Measurements from ENCODE around the gene SLC27A6.
"Not testable (repeated sequence)": the region's sequence is repeated elsewhere in the genome, so short reads cannot be mapped to it uniquely, and the experiment has no call there.

DNA sequence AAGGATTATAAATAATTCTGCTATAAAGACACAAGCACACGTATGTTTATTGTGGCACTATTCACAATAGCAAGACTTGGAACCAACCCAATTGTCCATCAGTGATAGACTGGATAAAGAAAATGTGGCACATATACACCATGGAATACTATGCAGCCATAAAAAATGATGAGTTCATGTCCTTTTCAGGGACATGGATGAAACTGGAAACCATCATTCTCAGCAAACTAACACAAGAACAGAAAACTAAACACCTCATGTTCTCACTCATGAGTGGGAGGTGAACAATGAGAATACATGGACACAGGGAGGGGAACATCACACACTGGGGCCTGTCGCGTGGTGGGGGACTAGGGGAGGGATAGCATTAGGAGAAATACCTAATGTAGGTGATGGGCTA is 71.0 kb downstream of the SLC27A6 start:
- TF ChIP-seq ZFP3 (CRISPR knock-in tag; IDR thresholded peaks at IDR 0.05); OSR1 (CRISPR knock-in tag; IDR thresholded peaks at IDR 0.05); CSDC2 (CRISPR knock-in tag; IDR thresholded peaks at IDR 0.05); RARB (CRISPR knock-in tag; IDR thresholded peaks at IDR 0.05); TOX (CRISPR knock-in tag; IDR thresholded peaks at IDR 0.05; ENCODE audit: borderline replicate concordance): not testable (repeated sequence)
- TF ChIP-seq, protein P1, sequence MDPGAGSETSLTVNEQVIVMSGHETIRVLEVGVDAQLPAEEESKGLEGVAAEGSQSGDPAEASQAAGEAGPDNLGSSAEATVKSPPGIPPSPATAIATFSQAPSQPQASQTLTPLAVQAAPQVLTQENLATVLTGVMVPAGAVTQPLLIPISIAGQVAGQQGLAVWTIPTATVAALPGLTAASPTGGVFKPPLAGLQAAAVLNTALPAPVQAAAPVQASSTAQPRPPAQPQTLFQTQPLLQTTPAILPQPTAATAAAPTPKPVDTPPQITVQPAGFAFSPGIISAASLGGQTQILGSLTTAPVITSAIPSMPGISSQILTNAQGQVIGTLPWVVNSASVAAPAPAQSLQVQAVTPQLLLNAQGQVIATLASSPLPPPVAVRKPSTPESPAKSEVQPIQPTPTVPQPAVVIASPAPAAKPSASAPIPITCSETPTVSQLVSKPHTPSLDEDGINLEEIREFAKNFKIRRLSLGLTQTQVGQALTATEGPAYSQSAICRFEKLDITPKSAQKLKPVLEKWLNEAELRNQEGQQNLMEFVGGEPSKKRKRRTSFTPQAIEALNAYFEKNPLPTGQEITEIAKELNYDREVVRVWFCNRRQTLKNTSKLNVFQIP (CRISPR knock-in tag; IDR thresholded peaks at IDR 0.05; ENCODE audit: borderline replicate concordance, low read depth) = not testable (repeated sequence)
- TF ChIP-seq, protein P2, sequence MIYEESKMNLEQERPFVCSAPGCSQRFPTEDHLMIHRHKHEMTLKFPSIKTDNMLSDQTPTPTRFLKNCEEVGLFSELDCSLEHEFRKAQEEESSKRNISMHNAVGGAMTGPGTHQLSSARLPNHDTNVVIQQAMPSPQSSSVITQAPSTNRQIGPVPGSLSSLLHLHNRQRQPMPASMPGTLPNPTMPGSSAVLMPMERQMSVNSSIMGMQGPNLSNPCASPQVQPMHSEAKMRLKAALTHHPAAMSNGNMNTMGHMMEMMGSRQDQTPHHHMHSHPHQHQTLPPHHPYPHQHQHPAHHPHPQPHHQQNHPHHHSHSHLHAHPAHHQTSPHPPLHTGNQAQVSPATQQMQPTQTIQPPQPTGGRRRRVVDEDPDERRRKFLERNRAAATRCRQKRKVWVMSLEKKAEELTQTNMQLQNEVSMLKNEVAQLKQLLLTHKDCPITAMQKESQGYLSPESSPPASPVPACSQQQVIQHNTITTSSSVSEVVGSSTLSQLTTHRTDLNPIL (CRISPR knock-in tag; IDR thresholded peaks at IDR 0.05; ENCODE audit: low read depth) = not testable (repeated sequence)

All from SK-N-SH treated with all-trans-retinoic acid at 6 μM for 48 hours (cell line).